ENCODE data around the gene PGR.

Gene PGR

DNA sequence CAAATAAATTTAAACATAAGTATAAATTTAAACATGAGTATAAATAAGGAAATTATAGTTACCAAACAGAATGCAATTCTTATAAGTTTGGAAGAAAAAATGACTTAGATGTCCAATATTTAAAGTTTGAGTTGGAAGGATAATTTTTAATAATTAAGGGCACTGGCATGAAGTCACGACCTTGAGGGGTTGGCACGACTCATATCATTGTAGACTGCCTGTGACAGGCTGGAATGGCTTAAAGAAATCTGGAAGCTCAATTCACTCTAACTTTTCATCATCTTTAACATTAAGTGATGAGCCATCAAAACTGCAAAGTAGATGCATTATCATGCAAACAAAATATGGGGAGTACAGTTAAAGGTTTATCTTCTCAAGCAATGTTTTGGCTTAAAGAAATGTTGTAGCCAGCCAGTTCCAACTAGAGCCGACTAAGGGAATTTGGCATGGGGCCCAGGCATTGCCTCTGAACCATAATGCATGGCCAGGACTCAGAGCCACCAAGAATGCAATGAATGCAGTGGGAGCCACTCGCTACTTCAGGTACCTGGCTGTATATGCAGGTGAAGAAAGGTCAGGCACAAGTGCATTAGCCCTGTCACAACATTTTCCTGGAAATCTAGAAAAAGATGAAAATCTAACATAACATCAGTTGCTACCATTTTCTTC lies 33.4 kb downstream of the PGR start:
- H3K36me3 ChIP-seq (ENCODE audit: low read length), result no peaks in the 10 kb centered on the region
- no peak overlapping the region for H3K4me3 ChIP-seq (ENCODE audit: insufficient read depth, low read length, poor library complexity, severe bottlenecking)
- no peaks in the 10 kb centered on the region for H3K27me3 ChIP-seq (ENCODE audit: low read length)
- no peaks in the 10 kb centered on the region for H3K79me2 ChIP-seq (ENCODE audit: insufficient read depth, low read length)
- no peaks in the 10 kb centered on the region for H3K9me2 ChIP-seq (replicated peaks; ENCODE audit: insufficient read depth, low read length)
- no peaks in the 10 kb centered on the region for H4K20me1 ChIP-seq (ENCODE audit: low read depth, low read length)
- H3K4me2 ChIP-seq (ENCODE audit: low read depth, low read length, poor library complexity, severe bottlenecking), result no peak overlapping the region
- H3F3A ChIP-seq (ENCODE audit: insufficient read depth), result no peaks in the 10 kb centered on the region
- H3K27ac ChIP-seq (ENCODE audit: low read depth, low read length), result no peak overlapping the region
- H2AFZ ChIP-seq (ENCODE audit: low read depth, low read length, severe bottlenecking), result no peak overlapping the region
- no peaks in the 10 kb centered on the region for H3K9me3 ChIP-seq (ENCODE audit: insufficient read depth, low read length)
- TF ChIP-seq, protein P1, sequence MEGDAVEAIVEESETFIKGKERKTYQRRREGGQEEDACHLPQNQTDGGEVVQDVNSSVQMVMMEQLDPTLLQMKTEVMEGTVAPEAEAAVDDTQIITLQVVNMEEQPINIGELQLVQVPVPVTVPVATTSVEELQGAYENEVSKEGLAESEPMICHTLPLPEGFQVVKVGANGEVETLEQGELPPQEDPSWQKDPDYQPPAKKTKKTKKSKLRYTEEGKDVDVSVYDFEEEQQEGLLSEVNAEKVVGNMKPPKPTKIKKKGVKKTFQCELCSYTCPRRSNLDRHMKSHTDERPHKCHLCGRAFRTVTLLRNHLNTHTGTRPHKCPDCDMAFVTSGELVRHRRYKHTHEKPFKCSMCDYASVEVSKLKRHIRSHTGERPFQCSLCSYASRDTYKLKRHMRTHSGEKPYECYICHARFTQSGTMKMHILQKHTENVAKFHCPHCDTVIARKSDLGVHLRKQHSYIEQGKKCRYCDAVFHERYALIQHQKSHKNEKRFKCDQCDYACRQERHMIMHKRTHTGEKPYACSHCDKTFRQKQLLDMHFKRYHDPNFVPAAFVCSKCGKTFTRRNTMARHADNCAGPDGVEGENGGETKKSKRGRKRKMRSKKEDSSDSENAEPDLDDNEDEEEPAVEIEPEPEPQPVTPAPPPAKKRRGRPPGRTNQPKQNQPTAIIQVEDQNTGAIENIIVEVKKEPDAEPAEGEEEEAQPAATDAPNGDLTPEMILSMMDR (IDR thresholded peaks at IDR 0.05; ENCODE audit: insufficient read depth, low read length, poor library complexity, severe bottlenecking), result no peak
- no peak for TF ChIP-seq EZH2phosphoT487 (conservative IDR thresholded peaks at IDR 0.05; ENCODE audit: low read length)
- H3K9ac ChIP-seq (ENCODE audit: low read length), result no peak overlapping the region

DNA sequence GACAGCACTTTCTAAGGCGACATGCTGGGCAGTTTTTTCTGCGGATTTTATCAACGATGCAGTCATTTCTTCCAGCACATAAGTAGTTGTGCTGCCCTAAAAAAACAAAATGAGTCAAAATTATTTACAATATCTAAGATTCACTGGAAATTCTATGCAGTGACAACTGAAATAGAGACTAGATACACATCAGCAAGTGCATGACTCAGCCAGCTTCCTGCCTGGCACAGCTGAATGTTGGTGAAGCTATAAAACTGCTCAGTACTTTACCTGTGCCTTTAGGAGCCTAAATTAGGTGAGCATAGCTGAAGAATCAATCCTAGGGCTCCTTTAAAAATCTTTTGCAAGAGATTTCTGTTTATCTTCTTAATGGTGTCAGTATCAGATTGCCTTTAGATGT lies 37.8 kb downstream of the PGR start:
- Histone ChIP-seq H3K9me3 (ENCODE audit: insufficient read depth, low read length) (no peaks in the 10 kb centered on the region), H3K79me2 (ENCODE audit: insufficient read depth, low read length) (no peaks in the 10 kb centered on the region), H3K4me3 (ENCODE audit: insufficient read depth, low read length, poor library complexity, severe bottlenecking) (no peak overlapping the region), H3K9me2 (replicated peaks; ENCODE audit: insufficient read depth, low read length) (no peaks in the 10 kb centered on the region), H3K9ac (ENCODE audit: low read length) (no peak overlapping the region), H3K27ac (ENCODE audit: low read depth, low read length) (no peak overlapping the region), H3F3A (ENCODE audit: insufficient read depth) (no peaks in the 10 kb centered on the region), H3K36me3 (ENCODE audit: low read length) (no peaks in the 10 kb centered on the region), H3K4me2 (ENCODE audit: low read depth, low read length, poor library complexity, severe bottlenecking) (no peak overlapping the region), H3K27me3 (ENCODE audit: low read length) (no peaks in the 10 kb centered on the region), H2AFZ (ENCODE audit: low read depth, low read length, severe bottlenecking) (no peak overlapping the region), H4K20me1 (ENCODE audit: low read depth, low read length) (no peaks in the 10 kb centered on the region)
- TF ChIP-seq, protein P1 (IDR thresholded peaks at IDR 0.05; ENCODE audit: insufficient read depth, low read length, poor library complexity, severe bottlenecking), result no peak
- no peak for TF ChIP-seq EZH2phosphoT487 (conservative IDR thresholded peaks at IDR 0.05; ENCODE audit: low read length)

DNA sequence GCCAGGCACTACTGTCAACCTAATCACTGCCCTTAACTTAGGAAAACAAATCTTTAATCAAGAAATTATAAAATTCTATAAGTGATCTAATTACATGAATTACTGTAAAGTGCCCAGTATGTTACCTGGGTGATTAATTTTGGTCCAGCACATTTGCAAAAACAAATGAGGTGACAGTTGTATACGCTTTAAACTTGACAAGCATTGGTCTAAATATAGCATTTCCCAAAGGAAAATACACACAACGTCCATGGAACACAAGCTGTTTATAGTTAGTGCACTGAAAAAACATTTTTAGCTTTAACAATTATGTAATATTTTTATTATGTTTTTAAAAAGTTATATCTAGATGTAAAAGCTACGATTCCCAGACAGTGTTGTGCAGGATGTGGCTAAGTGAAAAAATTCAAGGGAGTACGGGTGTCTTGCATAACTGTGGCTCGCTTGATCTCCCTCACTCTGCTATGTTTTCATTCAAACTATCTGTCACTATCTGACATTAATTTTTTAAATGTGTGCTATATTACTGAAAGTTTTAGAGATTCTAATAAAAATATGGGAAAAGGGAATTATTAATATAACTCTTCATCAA lies 38.8 kb downstream of the PGR start:
- no peaks in the 10 kb centered on the region for H3K9me3 ChIP-seq (ENCODE audit: insufficient read depth, low read length)
- no peaks in the 10 kb centered on the region for H3K79me2 ChIP-seq (ENCODE audit: insufficient read depth, low read length)
- no peak overlapping the region for H3K4me3 ChIP-seq (ENCODE audit: insufficient read depth, low read length, poor library complexity, severe bottlenecking)
- H3K36me3 ChIP-seq (ENCODE audit: low read length), result no peaks in the 10 kb centered on the region
- no peak overlapping the region for H3K27ac ChIP-seq (ENCODE audit: low read depth, low read length)
- H3K9ac ChIP-seq (ENCODE audit: low read length), result no peak overlapping the region
- H3K9me2 ChIP-seq (replicated peaks; ENCODE audit: insufficient read depth, low read length), result no peaks in the 10 kb centered on the region
- H4K20me1 ChIP-seq (ENCODE audit: low read depth, low read length), result no peaks in the 10 kb centered on the region
- H2AFZ ChIP-seq (ENCODE audit: low read depth, low read length, severe bottlenecking), result no peak overlapping the region
- no peak for TF ChIP-seq EZH2phosphoT487 (conservative IDR thresholded peaks at IDR 0.05; ENCODE audit: low read length)
- TF ChIP-seq, protein P1 (IDR thresholded peaks at IDR 0.05; ENCODE audit: insufficient read depth, low read length, poor library complexity, severe bottlenecking), result no peak
- no peaks in the 10 kb centered on the region for H3F3A ChIP-seq (ENCODE audit: insufficient read depth)
- no peaks in the 10 kb centered on the region for H3K27me3 ChIP-seq (ENCODE audit: low read length)
- H3K4me2 ChIP-seq (ENCODE audit: low read depth, low read length, poor library complexity, severe bottlenecking), result no peak overlapping the region

Measured in SU-DHL-6 (cell line).